ELF-1 (cell line): ENCODE measurements around the gene CSF1.

Source experiments
- DNase-seq: peaks from one replicate; pipeline ENCODE4 v3.0.0-alpha.2; 2016; ENCODE audit warnings: low read depth, low spot score

Gene CSF1

DNA sequence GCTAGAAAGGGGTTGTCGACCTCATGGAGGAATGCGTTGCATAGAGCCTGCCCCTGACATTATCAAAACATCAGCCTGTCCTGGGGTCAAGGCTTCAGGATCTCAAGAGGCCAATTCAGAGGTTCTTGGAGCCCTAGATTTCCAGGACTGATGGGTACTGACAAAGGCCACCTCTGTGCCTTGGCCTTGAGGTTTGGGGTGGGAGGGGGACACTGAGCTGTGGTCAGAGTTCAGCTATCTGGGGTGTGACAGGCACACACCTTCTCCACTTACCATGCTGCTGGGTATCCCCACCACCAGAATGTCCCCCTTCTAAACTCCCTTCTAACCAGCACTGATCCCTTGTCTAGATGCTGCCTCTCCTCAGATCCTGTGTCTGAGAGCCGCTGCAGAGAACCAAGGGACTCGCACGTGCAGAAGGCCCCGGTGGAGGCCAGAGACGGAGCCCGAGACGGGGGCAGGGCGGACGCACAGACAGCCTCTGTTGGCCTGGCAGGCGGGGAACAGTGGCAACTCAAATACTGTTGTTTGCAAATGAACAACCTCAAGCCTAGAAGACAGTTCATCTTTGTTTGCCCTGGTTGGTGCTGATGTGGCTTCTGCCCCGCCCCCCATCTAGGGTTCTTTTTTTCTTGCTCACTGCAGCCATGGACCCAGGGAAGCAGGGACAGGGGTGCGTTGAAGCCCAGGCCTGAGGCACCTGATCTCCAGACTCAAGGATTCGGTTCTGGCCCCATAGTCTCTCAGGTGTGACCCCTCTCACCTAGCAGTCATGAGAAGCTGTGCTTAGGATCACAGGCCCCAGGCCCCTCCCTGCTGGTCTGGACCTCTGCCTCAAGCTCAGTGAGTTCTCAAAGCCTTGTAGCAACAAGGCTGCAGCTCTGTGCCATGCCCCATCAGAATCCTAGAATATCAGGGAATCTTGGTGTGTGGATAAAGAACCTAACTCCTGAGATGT is 28.1 kb upstream of the CSF1 start:
- no peak for DNase-seq

DNA sequence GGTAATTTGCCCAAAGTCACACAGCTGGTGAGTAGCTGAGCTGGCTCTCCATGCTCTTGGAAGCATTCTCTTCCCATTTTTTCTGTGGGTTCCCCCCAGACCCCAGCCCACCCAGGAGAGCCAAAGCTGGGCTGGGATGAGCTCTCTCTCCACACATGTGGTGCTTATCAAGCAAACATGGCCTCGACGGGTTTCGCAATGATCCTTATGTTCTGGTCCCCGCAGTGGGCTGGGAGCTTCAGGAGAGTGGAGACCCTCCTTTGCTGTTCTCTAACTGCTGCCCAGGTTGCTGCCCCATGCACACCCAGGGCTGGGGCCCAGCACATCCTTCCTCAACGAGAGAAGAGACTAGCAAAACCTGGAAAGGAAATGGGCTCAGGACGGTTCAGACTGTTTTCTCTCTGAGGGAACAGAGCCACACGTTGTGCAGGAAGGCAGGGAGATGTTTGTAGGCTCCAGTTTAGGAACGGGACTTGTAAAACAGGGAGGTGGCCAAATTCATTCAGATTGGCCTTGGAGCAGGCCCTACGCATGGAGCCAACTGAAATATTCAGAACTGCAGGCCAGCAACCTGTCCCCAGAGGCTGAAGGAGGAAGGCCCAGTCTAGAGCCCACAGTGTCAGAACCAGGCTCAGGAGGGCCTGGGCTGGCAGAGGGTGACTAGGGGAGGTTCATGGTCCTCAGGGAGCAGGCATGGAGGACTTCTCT is 27.2 kb upstream of the CSF1 start:
- DNase-seq = no peak

DNA sequence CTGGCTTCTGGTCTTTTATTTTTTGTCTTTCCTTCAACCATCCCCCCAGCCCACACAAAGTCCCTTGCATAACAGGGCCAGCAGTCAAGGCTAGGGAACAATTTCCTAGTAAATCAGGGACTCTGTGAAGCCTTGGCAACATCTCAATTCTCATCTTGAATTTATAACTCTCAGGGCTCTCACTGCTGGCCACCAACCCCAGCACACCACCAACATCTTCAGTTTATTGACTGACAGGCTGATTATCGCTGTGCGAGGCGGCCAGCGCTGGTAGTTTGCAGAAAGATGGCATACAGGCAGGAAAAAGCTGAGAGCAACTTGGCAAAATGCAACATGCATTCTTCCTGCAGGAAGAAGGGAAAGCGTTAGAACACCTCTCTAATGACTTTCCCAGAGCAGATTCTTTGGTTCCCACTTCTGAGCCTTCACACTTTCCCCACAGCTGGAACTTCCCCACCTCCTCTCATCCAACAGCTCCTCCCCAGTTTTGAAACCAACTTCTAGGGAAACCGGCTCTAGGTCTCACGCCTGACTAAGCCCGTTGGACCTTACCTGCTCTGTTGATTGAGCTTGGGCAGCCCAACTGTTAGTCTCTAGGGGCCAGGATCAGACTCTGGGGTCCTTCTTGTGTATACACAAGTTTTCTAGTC is 26.3 kb upstream of the CSF1 start:
- no peak for DNase-seq

DNA sequence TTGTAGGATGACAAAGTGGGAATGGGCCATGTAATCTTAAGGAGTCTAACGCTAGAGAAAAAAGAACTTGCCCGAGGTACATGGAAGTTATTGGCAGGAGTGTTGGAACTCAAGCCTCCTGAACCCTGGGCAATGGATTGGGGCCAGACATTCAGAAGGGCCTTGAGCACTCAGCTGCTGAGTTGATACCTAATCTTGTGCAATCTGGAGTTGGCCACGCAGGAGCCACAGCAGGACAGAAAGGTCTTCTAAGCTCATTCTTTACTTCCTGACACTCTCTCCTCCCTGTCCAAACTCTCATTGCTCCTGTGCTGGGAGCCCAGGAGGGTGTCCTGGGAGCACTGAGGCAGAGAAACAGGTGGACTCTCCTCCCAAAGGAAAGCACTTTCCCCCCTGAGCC is 25.1 kb upstream of the CSF1 start:
- no peak for DNase-seq

DNA sequence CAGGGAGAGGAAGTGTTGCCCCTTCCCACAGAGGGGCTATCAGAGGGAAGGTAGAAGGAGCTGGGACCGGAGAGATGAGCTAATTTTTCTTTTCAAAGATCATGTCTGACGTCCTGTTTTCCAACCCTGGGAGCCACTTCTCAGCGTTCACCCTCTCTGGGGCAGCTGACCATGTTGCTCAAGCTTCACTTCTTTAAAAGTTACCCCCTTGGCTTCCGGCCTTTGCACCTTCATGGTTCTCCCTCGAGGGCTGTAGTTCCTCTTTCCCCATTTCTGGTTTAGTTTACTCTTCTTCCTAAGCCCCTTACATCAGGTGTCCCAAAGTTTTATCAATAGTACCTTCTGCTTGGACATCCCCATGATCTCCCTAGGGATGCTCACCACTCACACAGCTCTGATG is 23.8 kb upstream of the CSF1 start:
- no peak for DNase-seq

DNA sequence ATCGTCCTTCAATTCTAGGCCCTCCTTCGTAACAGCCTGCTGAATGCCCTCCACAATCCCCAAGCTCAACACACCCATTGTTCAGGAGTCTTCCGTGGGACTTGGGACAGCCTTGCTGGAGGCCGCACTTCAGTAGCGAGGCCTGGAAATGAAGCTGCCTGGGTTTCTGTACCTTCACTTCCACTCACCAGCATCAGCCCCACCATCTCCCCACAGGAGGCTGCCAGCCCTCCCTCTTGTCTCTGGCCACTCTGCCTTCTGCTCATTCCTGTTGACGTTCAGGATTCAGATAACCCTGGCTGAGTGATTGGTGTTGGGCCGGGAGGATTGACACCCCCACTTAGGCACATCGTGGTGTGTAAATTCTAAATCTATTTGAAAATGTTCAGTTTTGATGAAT is 23.4 kb upstream of the CSF1 start:
- DNase-seq = no peak

DNA sequence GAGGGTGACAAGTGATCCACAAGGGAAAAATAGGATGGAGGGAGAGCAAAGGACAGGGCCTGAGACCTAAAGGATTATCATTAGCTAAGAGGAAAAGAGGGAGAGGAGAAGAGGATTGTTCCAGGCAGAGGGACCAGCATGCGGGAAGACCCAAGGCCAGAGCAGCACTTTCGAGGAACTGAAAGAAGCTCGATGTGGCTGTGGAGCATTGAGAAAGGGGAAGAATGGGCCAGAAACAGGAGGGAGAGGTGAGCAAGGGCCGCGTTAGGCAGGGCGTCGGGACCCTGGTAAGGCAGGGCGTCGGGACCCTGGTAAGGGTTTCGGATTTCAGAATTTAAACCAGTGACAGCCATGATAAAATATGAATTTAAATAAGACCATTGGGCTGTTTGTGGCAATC is 22.8 kb upstream of the CSF1 start:
- no peak for DNase-seq

DNA sequence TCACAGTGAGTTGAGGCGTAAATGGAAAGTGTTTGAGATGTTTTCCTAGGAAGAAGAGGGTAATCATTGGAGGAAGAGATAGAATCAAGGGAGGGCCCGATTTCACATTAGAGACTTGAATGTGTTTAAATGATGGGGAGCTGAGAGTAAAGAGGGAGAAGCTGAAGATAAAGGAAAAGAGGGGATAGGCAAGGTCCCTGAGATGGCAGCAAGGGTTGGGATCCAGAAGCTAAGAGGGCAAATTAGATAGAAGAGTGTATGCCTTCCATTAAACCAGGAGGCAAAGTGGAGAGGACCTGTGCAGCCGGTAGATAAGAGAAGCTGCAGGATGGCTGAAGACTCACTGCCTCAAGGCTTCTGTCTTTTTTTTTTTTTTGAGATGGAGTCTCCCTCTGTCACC is 21.6 kb upstream of the CSF1 start:
- DNase-seq = no peak

DNA sequence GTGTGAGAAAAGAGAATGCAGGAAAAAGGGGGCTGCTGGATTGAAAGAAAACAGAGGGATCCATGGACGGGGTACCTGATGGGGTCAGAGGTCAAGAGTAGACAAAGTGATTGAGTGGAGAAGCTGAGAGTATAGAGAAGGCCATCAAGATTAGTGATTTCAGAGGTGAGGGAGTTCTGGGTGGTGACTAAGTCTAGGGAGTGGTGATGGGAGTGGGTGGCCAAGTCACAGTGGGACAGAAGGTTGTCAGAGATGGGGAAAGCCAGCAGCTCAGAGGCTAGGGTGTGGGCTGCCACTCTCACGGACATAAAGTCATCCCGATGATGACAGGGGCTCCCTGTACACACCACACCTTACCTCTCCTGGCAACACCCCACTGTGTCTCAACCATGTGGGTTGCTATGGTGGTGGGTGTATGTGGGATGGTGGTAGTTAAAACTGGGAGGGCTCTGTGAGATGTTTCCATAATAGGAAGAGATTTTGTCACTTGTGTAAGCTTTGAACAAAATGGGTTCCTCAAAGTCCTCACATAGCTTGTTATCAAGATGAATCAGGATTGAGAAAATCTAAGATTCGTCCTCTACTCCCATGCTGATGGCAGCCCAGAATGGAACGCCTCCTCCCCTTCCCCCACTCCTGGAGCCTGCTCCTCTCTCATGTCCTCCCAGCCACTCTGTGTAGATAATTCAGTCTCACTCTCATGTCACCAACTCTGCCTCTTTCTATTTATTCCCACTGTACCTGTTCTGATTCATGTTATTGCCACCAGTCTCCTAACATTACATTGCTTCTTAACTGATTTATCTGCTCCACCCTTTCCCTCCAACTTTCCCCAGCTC is 20.3 kb upstream of the CSF1 start:
- DNase-seq = no peak

DNA sequence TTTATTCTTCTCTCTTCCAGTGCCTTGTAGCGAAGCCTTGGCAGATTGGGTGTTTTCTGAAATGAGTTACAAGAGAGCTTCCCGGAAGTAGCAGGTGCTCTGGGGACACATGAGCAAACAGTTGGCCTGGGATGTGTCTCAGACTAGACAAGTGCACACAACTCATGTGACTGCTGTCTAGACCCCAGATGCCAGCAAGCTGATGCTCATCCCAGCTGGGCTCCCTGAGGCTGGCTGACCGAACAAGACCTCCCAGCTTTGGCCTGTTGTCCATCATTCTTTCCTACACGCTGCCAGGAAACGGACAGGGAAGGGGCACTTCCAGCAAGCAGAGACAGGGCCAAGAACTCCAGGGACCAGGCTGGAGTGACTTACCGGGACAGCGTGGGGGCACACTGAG is 18.7 kb upstream of the CSF1 start:
- no peak for DNase-seq

DNA sequence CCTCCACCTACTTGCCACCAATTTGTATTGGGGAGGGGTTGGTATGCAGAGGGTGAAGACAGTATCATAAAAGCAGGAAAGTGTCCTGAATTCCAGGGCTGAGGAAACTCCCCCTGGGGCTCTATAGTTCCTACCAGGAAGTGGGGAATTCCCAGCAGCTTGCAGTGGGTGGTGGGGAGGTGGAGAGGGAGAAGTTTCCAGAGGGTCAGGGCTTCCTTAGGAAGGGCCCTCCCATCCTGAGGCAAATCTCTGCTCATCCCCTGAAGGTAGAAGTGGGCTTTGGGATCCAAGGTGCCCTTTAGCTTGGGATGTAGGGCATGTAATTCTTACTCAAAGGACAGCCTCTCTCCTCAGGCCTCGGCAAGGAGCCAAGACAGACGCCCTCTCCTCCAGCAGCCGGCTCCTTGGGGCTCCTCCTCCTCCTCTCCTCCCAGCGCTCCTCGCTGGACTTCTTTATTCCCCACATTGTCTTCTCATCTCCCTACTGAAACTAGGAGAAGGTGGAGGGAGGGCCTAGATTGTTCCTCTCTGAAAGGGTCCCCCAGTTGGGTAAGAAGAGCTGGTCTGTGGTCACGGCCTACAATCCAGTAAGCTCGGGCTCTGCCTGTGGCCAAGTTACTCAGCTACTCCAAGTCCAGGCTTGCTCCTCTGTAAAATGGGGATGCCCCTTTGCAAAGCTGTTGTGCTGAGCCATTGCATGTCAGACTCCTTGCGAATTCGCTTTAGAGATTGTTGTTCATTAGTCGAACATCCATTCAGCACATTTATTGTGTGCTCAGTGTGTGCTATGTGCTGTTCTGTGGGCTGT is 17.9 kb upstream of the CSF1 start:
- peak; percentile 80 for DNase-seq

DNA sequence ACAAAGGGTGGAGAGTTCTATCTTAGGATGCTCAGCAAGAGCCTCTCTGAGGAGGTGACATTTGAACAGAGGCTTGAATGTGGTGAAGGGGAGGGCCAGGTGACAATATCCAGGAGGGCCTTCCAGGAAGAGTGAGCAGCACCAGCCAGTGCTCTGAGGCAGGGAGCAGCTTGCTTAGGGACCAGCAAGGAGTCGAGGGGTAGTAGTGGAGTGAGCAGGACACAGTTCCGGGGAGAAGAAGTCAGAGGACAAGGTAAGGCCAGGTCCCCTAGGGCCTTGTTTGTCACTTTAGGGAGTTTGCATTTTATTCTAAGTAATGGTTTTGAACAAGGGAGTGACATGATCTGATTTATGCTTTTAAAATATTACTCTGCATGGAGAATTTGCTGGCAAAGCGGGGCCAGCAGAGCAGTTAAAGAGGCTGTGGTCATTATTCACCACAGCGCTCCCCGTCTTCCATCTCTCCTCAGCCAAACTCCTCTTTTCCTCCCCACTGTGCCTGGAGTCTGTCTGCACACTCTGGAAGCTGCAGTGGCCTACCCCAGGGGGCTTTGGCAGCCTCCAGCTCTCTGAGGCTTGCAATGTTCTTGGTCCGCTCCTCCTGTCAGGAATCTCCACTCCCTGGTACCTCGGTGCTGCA is 17.0 kb upstream of the CSF1 start:
- DNase-seq = no peak

DNA sequence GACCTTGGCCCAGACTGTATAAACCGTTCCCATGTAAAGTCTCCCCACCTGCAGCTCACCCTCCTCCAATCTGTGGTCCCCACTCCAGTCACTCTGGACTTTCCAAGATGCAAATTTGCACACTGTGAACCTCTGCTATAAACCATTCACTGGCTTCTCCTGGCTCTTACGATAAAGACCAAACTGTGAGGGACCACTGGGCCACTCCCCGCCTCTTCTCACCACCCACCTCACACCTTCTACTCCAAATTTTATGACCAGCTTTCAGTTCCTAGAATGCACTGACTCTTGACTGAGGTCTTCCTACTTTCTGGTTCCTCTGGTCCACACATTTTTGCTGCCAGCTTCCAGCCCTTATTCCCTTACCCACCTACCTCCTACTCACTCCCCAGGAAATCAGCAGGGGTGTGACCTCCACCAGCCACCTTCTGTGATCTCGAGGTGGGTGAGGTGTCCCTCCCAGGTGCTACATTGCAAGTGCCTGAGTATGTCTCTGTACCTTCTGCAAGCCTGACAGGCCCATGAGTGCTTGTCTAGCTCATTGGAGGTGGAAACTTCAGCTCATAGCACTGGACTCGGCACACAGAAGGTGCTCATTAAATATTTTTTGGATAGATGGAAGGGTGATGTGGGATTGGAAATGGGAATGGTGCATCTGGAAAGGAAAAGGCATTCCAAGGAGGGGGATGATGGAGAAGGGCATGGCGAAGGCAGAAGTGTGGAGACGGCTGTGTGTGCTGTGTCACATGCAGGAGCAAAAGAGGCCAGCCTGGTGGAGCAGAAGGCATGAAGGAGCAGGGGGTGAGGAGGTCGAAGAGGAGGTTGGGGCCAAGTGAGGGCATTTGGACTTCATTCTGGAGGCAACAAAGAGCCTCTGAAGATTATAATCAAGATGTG is 15.6 kb upstream of the CSF1 start:
- no peak for DNase-seq

DNA sequence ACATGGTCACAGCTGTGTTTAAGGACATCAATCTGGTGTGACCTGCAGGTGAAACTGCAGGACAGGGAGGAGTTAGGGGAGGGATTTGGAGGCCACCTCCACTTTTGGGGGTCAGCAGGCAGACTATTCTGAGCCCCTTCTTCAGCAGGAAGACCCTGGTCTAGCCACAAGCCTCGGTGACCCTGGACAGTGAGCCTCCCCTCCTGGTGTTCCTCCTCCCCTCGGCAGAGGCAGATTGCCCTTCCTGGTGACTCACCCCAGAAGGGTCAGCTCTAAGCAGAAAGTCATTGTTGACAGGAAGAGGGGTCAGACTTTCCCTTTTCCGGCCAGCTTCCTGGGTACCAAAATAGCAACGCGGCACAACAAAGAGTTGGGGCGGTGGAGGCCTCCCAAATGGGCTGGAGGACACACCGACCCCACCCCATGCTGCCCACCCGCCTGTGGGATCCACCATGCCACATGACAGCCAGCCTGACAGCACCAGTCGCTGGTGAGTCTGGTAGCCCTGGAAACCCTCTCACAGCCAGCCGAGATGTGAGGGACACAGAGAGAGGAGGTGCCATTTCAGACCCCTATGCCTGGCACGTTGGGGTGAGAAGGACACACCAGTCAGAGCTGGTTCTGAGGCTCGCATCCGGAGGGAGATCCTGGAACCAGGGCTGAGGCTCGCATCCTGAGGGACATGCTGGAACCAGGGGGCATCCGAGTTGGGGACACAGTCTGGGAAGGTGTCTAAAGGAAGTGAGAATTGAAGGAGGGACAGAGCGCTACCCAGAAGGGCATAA is 14.7 kb upstream of the CSF1 start:
- DNase-seq = no peak

DNA sequence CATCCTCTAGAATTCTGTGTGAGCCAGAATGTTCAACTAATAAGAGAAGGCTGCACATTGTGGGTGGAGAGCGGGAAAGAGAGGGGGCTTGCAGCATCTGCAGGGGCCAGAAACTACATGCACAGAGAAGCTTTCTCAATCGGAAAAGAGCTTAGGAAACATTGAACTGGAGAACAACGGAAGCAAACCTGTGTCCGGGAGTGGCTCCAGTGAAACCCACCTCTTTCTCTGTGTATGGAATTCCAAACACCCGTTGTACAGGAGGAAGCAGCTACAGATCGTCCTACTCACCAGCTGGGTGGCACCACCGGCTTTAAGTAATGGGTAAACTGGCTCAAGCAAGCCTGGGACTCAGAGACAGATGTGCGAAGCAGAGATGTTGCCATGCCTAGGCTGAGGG is 14.0 kb upstream of the CSF1 start:
- DNase-seq = no peak

DNA sequence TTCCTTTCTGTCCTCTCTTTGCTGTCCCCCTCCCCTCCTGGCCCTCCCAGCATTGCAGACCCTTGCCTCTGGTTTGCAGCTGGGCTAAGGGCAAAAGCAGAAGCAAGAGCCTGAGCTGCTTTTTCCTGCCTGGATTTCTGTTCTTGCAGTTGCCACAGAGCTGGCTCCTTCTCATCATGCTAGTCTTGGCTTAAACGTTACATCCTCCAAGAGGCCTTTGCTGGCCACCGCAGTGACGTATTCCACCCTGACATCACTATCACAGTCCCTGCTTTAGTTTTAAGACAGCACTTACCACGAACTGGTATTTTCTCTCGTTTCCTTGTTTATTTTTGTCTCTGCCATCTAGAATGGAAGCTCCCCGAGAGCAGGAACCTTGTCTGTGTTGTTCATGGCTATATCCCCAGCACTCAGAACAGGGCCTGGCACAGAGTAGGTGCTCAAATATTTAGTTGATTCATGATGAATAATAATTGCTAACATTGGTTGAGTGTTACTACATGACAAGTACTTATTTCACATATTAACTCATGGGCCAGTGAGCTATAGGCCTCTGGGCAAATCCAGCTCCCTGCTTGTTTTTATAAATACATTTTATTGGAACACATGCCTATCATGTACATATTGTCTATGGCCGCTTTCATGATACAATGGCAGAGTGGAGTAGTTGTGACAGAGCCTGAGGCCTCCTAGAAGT is 13.2 kb upstream of the CSF1 start:
- DNase-seq = no peak

DNA sequence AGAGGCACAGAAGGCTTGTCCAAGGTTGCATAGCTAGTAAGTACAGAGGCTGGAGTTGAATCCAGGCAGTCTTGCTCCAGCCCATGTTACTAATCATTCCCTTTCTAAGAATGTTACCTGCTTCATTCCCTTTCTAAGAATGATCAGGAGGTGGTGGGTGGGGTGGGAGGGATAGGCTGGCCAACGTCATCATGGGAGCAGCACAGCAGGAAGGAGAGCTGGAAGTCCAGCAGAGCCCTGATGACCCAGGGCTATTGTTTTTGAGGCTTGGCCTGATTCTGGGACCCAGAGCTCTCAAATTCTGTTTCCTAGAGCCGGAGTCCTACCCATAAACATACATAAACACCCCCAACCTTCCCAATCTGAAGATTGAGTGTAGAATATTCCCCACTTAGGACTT is 11.8 kb upstream of the CSF1 start:
- DNase-seq = no peak

DNA sequence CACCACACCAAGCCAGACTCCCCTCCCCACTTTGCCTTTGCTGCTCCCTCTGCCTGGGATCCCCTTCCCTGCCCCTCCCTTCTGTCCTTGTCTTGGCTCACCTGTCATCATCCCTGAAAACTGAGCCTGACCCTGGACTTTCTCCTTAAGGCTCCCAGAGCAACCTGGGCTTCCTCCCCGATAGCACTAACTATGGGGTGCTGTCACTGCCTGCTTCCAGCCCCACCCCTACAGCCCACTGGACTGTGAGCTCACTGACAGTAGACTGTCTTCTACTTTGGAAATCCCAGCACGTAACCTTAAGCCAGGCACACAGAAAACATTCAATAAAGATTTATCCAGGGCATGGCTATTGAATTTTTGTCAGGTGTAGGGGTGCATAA is 9.5 kb upstream of the CSF1 start:
- no peak for DNase-seq
